HepG2 (cell line): ENCODE data around the gene KTI12. TPM values are rescaled to one million over a fixed set of nuclear protein-coding genes. Genes with fewer than 3 reads are reported as not detected.

Experiments
- ARNT2 ChIP-seq: sonication (generic); formaldehyde crosslinking; IDR thresholded peaks from 2 replicates; pipeline ENCODE4 v1.8.0; 2022; ENCODE audit warnings: mild to moderate bottlenecking, low read depth, missing genetic modification reagents, moderate library complexity
- DPF2 ChIP-seq: sonication (generic); formaldehyde crosslinking; IDR thresholded peaks from 2 replicates; pipeline ENCODE4 v1.4.0; 2020; ENCODE audit warnings: mild to moderate bottlenecking, low read depth, missing genetic modification reagents, borderline replicate concordance
- ELF4 ChIP-seq: sonication (generic); formaldehyde crosslinking; IDR thresholded peaks from 2 replicates; pipeline ENCODE4 v1.5.0; 2020; ENCODE audit warnings: missing genetic modification reagents, mild to moderate bottlenecking, moderate library complexity, borderline replicate concordance
- FOSL2 ChIP-seq: sonication (generic); formaldehyde crosslinking; IDR thresholded peaks from 2 replicates; pipeline ENCODE4 v1.4.0; 2020; ENCODE audit warnings: missing genetic modification reagents
- NFIB ChIP-seq: sonication (generic); formaldehyde crosslinking; IDR thresholded peaks from 2 replicates; pipeline ENCODE4 v1.9.0; 2021; ENCODE audit warnings: missing genetic modification reagents, mild to moderate bottlenecking, borderline replicate concordance
- NFKBIZ ChIP-seq: IDR thresholded peaks from 2 replicates; pipeline ENCODE4 v1.6.1; 2018; ENCODE audit warnings: missing genetic modification reagents, missing compliant biosample characterization
- RBAK ChIP-seq: sonication (generic); formaldehyde crosslinking; IDR thresholded peaks from 2 replicates; pipeline ENCODE4 v1.5.1; 2020; ENCODE audit warnings: mild to moderate bottlenecking, missing genetic modification reagents
- RFX1 ChIP-seq: fragments of 450-650 bp; IDR thresholded peaks from 2 replicates; pipeline ENCODE4 v1.6.1; 2017
- RORA ChIP-seq: sonication (generic); formaldehyde crosslinking; IDR thresholded peaks from 2 replicates; pipeline ENCODE4 v1.5.0; 2020; ENCODE audit warnings: mild to moderate bottlenecking, missing genetic modification reagents, moderate library complexity
- SAP130 ChIP-seq: IDR thresholded peaks from 2 replicates; pipeline ENCODE4 v1.6.1; 2016; ENCODE audit warnings: low read depth
- TEAD3 ChIP-seq: optimal IDR thresholded peaks from 2 replicates; pipeline ENCODE3; 2016; ENCODE audit warnings: borderline replicate concordance
- ZNF205 ChIP-seq: IDR thresholded peaks from 2 replicates; pipeline ENCODE4 v1.6.1; 2018; ENCODE audit warnings: missing biosample characterization, missing genetic modification reagents
- ZNF207 ChIP-seq: fragments of 450-650 bp; IDR thresholded peaks from 2 replicates; pipeline ENCODE4 v1.6.1; 2016; ENCODE audit warnings: antibody characterized with exemption, borderline replicate concordance
- polyA plus RNA-seq, 8 experiments: library from polyadenylated mRNA; depleted of rRNA in 3 of 8; stranded (reverse) in 7 of 8; unstranded in 1 of 8; fragments of >200 nt; fragmentation: Illumina TruSeq in 4 of 8; extraction: Trizol in 4 of 8; gene quantifications; 2 replicates each; pipeline versions ENCODE4 v1.2.1 to v1.2.3, GENCODE V29; 2011 to 2016; ENCODE audit warnings: low read depth in 4 of 8, missing spikeins in 1 of 8, mixed read lengths in 1 of 8; ENCODE audit not compliant: insufficient read depth in 1 of 8
- total RNA-seq, 5 experiments: library from RNA; depleted of rRNA; stranded (reverse); fragments of >200 nt; fragmentation: Illumina TruSeq; extraction: Trizol; gene quantifications; 2 replicates each; pipeline ENCODE4 v1.2.3, GENCODE V29; 2016; ENCODE audit warnings: low read depth in 1 of 5
- TF ChIP-seq, protein P1 (sequence below): IDR thresholded peaks from 2 replicates; pipeline ENCODE4 v1.6.1; 2016; ENCODE audit warnings: missing genetic modification reagents, missing compliant biosample characterization
- TF ChIP-seq, protein P2 (sequence below): sonication (generic); formaldehyde crosslinking; IDR thresholded peaks from 2 replicates; pipeline ENCODE4 v1.4.0; 2020; ENCODE audit warnings: missing genetic modification reagents, low read depth, mild to moderate bottlenecking, borderline replicate concordance
- TF ChIP-seq, protein P3 (sequence below): sonication (generic); formaldehyde crosslinking; IDR thresholded peaks from 2 replicates; pipeline ENCODE4 v1.5.1; 2020; ENCODE audit warnings: mild to moderate bottlenecking, missing genetic modification reagents
- TF ChIP-seq, protein P4 (sequence below): sonication (generic); formaldehyde crosslinking; IDR thresholded peaks from 2 replicates; pipeline ENCODE4 v1.9.0; 2022; ENCODE audit warnings: missing genetic modification reagents, mild to moderate bottlenecking, borderline replicate concordance
- TF ChIP-seq, protein P5 (sequence below): IDR thresholded peaks from 2 replicates; pipeline ENCODE4 v1.6.1; 2018; ENCODE audit warnings: missing genetic modification reagents, mild to moderate bottlenecking, missing compliant biosample characterization

KTI12 gene
- total and polyA plus RNA-seq, 2 of the 13 experiments (the other 11 are each of a cell fraction or from before 2014, with no cell fraction given), result 7.4 to 10.2 TPM

DNA sequence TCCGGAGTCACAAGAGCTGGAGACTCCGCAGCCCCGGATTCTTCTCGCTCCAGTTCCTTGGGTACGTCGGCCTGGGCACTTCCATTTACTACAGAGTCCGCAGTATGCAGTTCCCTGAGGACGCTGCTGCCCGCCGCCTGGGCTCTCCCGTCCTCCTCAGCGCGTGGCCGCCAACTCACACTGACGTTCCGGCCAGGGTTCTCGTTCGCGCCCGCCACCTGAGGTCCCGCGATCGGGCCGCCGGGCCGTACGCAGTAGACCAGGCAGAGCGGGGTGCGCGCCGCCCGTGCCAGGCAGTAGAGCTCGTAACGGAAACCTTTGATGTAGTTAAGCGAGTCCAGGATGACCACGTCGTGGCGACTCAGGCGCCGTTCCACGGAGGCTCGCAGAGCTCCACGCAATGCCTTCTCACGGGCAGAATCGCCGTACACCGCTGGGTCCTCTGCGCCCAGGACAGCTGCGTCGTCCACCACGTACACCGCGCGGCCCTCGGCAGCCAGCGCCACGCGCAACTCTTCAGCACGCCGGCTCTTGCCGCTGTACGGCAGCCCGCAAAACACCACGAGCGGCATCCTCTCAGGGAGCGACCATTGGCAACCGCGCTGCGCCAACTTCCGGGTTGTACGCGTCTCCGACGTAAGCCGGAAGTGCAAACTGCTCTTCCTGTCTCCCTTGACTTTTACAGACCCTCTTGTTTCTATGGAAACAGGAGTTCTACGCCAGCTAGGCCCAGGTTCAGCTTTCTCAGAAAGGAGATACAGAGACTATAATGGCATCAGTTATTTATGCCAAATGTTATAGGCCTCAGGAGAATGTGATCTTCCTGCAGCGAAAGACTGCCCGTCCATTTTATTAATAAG is at the start of gene KTI12 (continued):
- no peak for TF ChIP-seq ZNF207
- peak; percentile 36; the same call in 1 of the 2 replicates for TF ChIP-seq RBAK
- TF ChIP-seq ELF4, result peak; percentile 96
- TF ChIP-seq FOSL2 (CRISPR knock-in tag), result no peak; the same call in 1 of the 2 replicates
- peak; percentile 49 for TF ChIP-seq TEAD3 (CRISPR knock-in tag)
- peak; percentile 69 for TF ChIP-seq RFX1
- peak; percentile 44; the same call in 1 of the 2 replicates for TF ChIP-seq ARNT2 (CRISPR knock-in tag)
- 0 out of 2 replicates have a peak, but pooled peaks have one; percentile 74 for TF ChIP-seq NFKBIZ (CRISPR knock-in tag)
- TF ChIP-seq, protein P1, sequence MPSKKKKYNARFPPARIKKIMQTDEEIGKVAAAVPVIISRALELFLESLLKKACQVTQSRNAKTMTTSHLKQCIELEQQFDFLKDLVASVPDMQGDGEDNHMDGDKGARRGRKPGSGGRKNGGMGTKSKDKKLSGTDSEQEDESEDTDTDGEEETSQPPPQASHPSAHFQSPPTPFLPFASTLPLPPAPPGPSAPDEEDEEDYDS (CRISPR knock-in tag), result peak; percentile 51; the same call in 1 of the 2 replicates
- TF ChIP-seq DPF2, result no peak
- TF ChIP-seq, protein P2, sequence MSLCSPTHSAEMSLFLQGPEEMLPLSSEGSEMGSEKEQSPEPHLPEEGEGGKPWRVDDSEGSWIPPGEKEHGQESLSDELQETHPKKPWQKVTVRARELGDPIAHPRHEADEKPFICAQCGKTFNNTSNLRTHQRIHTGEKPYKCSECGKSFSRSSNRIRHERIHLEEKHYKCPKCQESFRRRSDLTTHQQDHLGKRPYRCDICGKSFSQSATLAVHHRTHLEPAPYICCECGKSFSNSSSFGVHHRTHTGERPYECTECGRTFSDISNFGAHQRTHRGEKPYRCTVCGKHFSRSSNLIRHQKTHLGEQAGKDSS, result peak; percentile 51; the same call in 1 of the 2 replicates
- peak; percentile 66; the same call in 1 of the 2 replicates for TF ChIP-seq ZNF205 (CRISPR knock-in tag)
- TF ChIP-seq, protein P3, sequence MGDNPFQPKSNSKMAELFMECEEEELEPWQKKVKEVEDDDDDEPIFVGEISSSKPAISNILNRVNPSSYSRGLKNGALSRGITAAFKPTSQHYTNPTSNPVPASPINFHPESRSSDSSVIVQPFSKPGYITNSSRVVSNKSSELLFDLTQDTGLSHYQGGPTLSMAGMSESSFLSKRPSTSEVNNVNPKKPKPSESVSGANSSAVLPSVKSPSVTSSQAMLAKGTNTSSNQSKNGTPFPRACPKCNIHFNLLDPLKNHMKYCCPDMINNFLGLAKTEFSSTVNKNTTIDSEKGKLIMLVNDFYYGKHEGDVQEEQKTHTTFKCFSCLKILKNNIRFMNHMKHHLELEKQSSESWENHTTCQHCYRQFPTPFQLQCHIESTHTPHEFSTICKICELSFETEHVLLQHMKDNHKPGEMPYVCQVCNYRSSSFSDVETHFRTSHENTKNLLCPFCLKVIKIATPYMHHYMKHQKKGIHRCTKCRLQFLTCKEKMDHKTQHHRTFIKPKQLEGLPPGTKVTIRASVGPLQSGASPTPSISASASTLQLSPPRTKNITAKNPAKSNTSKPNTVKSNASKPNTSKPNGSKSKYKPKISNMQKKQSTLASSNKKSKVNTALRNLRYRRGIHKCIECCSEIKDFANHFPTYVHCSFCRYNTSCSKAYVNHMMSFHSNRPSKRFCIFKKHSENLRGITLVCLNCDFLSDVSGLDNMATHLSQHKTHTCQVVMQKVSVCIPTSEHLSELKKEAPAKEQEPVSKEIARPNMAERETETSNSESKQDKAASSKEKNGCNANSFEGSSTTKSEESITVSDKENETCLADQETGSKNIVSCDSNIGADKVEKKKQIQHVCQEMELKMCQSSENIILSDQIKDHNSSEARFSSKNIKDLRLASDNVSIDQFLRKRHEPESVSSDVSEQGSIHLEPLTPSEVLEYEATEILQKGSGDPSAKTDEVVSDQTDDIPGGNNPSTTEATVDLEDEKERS, result peak; percentile 93
- TF ChIP-seq, protein P4, sequence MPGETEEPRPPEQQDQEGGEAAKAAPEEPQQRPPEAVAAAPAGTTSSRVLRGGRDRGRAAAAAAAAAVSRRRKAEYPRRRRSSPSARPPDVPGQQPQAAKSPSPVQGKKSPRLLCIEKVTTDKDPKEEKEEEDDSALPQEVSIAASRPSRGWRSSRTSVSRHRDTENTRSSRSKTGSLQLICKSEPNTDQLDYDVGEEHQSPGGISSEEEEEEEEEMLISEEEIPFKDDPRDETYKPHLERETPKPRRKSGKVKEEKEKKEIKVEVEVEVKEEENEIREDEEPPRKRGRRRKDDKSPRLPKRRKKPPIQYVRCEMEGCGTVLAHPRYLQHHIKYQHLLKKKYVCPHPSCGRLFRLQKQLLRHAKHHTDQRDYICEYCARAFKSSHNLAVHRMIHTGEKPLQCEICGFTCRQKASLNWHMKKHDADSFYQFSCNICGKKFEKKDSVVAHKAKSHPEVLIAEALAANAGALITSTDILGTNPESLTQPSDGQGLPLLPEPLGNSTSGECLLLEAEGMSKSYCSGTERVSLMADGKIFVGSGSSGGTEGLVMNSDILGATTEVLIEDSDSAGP (CRISPR knock-in tag), result peak; percentile 91; the same call in 1 of the 2 replicates
- TF ChIP-seq RORA, result no peak
- no peak for TF ChIP-seq NFIB (CRISPR knock-in tag)
- TF ChIP-seq SAP130 (CRISPR knock-in tag), result peak; percentile 97
- TF ChIP-seq, protein P5, sequence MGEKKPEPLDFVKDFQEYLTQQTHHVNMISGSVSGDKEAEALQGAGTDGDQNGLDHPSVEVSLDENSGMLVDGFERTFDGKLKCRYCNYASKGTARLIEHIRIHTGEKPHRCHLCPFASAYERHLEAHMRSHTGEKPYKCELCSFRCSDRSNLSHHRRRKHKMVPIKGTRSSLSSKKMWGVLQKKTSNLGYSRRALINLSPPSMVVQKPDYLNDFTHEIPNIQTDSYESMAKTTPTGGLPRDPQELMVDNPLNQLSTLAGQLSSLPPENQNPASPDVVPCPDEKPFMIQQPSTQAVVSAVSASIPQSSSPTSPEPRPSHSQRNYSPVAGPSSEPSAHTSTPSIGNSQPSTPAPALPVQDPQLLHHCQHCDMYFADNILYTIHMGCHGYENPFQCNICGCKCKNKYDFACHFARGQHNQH (CRISPR knock-in tag), result no peak
